H1 (cell line): ENCODE measurements around the gene ACBD6. TPM values are rescaled to one million over a fixed set of nuclear protein-coding genes. Genes with fewer than 3 reads are reported as not detected.

Experiments used
- CTBP2 ChIP-seq: IDR thresholded peaks from 2 replicates; pipeline ENCODE4 v1.7.0; 2011; ENCODE audit warnings: borderline replicate concordance, mild to moderate bottlenecking, moderate library complexity, mixed read lengths, low read length; ENCODE audit not compliant: insufficient read depth, insufficient read length
- MAX ChIP-seq: IDR thresholded peaks from 2 replicates; pipeline ENCODE4 v1.6.1; 2012; ENCODE audit warnings: inconsistent platforms
- SP4 ChIP-seq: IDR thresholded peaks from 2 replicates; pipeline ENCODE4 v1.6.1; 2012; ENCODE audit warnings: low read length, inconsistent platforms
- polyA plus RNA-seq, 7 experiments: library from polyadenylated mRNA; depleted of rRNA in 3 of 7; stranded (reverse) in 5 of 7; unstranded in 2 of 7; fragments of >200 nt in 5 of 7; fragments of 200-250 nt in 2 of 7; gene quantifications; 1 replicate in 5 of 7; 2 replicates in 1 of 7; 4 replicates in 1 of 7; pipeline versions ENCODE4 v1.2.1 to v1.2.3, GENCODE V29; 2011 to 2013; ENCODE audit warnings: missing spikeins in 2 of 7, mixed read lengths in 2 of 7
- total RNA-seq: library from RNA; stranded (reverse); fragmentation: NEBNext Ultra II Directional; extraction: Animal tissue kit (Norgen Biotek cat#: 25700); gene quantifications from 2 replicates; pipeline ENCODE4 v1.2.1, GENCODE V29; 2021

The ACBD6 gene
- total and polyA plus RNA-seq, 2 of the 8 experiments (the other 6 are each of a cell fraction or from before 2014, with no cell fraction given) = 52.0 to 67.7 TPM

DNA sequence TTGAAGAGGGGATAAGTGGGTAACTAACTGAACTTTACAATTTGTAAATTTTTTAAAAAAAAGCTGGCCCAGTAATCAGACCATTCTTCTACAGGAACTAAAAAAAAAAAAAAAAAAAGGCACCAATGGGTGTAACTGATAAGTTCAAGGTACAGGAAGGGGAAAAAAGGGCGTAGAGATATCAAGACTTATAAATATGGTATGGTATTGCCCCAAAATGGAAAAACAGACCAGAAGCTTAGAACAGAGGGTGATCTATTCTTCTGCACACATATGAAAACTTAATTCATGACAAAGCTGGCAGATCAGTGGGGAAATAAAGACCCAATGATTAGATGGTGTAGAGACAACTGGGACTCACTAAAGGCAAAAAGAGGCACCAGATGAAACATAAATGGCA, 213.4 kb downstream of the ACBD6 start (continued):
- no peak for TF ChIP-seq MAX
- TF ChIP-seq CTBP2 = no peak
- no peak for TF ChIP-seq SP4
